ENCODE data around the gene MRPS10.

- no peak for TF ChIP-seq EZH2phosphoT487 (IDR thresholded peaks at IDR 0.05; ENCODE audit: insufficient read depth, low read depth)
- TF ChIP-seq EZH2 (IDR thresholded peaks at IDR 0.05; ENCODE audit: insufficient read depth, poor library complexity, severe bottlenecking), result no peak
These were observed 23.6 kb downstream of the MRPS10 start for GRCh38 chr6:42194056-42194455.
